ENCODE results near the gene GKN1. TPM values are rescaled to one million over a fixed set of nuclear protein-coding genes. Genes with fewer than 3 reads are reported as not detected.

The GKN1 gene
- total RNA-seq, 2 experiments from 2014 or later, result not detected

- no peak overlapping the region for H2AFZ ChIP-seq (ENCODE audit: low read length)
- DNase-seq (ENCODE audit: low spot score), result no peak
- ChIA-PET CTCF (ENCODE audit: unreplicated experiment) (no interaction called here), POLR2A (no interaction called here)
- H3K4me2 ChIP-seq (ENCODE audit: low read length), result no peak overlapping the region
- H3K79me2 ChIP-seq (ENCODE audit: insufficient read depth, low read depth, low read length), result no peaks in the 10 kb centered on the region
- no peak overlapping the region for H3K27ac ChIP-seq (ENCODE audit: low read depth, low read length, poor library complexity, severe bottlenecking)
- H4K20me1 ChIP-seq (ENCODE audit: insufficient read depth, low read length), result no peaks in the 10 kb centered on the region
- intact Hi-C loops (cut with micrococcal nuclease; ENCODE audit: unreplicated experiment), result no loop called here
- no peaks in the 10 kb centered on the region for H3K9me2 ChIP-seq (ENCODE audit: insufficient read depth, low read length)
- BruUV-seq (replicated peaks), result no TSS peak
- no peak overlapping the region for H3K4me3 ChIP-seq (ENCODE audit: low read depth, low read length, poor library complexity, severe bottlenecking)
- no peaks in the 10 kb centered on the region for H3K4me1 ChIP-seq (ENCODE audit: insufficient read depth, low read length, poor library complexity, severe bottlenecking)
- TF ChIP-seq EZH2phosphoT487 (IDR thresholded peaks at IDR 0.05; ENCODE audit: borderline replicate concordance, low read depth, low read length), result no peak
- TF ChIP-seq, protein P1, sequence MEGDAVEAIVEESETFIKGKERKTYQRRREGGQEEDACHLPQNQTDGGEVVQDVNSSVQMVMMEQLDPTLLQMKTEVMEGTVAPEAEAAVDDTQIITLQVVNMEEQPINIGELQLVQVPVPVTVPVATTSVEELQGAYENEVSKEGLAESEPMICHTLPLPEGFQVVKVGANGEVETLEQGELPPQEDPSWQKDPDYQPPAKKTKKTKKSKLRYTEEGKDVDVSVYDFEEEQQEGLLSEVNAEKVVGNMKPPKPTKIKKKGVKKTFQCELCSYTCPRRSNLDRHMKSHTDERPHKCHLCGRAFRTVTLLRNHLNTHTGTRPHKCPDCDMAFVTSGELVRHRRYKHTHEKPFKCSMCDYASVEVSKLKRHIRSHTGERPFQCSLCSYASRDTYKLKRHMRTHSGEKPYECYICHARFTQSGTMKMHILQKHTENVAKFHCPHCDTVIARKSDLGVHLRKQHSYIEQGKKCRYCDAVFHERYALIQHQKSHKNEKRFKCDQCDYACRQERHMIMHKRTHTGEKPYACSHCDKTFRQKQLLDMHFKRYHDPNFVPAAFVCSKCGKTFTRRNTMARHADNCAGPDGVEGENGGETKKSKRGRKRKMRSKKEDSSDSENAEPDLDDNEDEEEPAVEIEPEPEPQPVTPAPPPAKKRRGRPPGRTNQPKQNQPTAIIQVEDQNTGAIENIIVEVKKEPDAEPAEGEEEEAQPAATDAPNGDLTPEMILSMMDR (conservative IDR thresholded peaks at IDR 0.05; ENCODE audit: low read length), result no peak
- H3K9me3 ChIP-seq (ENCODE audit: low read length), result no peaks in the 10 kb centered on the region
- no peaks in the 10 kb centered on the region for H3K36me3 ChIP-seq (ENCODE audit: insufficient read depth, low read length)
These were observed 6.2 kb upstream of the GKN1 start for GRCh38 chr2:68968221-68968620.

- ChIA-PET POLR2A (no interaction called here), CTCF (ENCODE audit: unreplicated experiment) (no interaction called here)
- no peaks in the 10 kb centered on the region for H3K79me2 ChIP-seq (ENCODE audit: insufficient read depth, low read depth, low read length)
- H2AFZ ChIP-seq (ENCODE audit: low read length), result no peak overlapping the region
- H3K4me2 ChIP-seq (ENCODE audit: low read length), result no peak overlapping the region
- intact Hi-C loops (cut with micrococcal nuclease; ENCODE audit: unreplicated experiment), result no loop called here
- DNase-seq (ENCODE audit: low spot score), result no peak
- BruUV-seq (replicated peaks), result no TSS peak
- no peak overlapping the region for H3K27ac ChIP-seq (ENCODE audit: low read depth, low read length, poor library complexity, severe bottlenecking)
- H3K9me3 ChIP-seq (ENCODE audit: low read length), result no peaks in the 10 kb centered on the region
- H3K9me2 ChIP-seq (ENCODE audit: insufficient read depth, low read length), result no peaks in the 10 kb centered on the region
- H4K20me1 ChIP-seq (ENCODE audit: insufficient read depth, low read length), result no peaks in the 10 kb centered on the region
- no peaks in the 10 kb centered on the region for H3K36me3 ChIP-seq (ENCODE audit: insufficient read depth, low read length)
- H3K4me3 ChIP-seq (ENCODE audit: low read depth, low read length, poor library complexity, severe bottlenecking), result no peak overlapping the region
- no peak for TF ChIP-seq EZH2phosphoT487 (IDR thresholded peaks at IDR 0.05; ENCODE audit: borderline replicate concordance, low read depth, low read length)
- TF ChIP-seq, protein P1 (conservative IDR thresholded peaks at IDR 0.05; ENCODE audit: low read length), result no peak
- no peaks in the 10 kb centered on the region for H3K4me1 ChIP-seq (ENCODE audit: insufficient read depth, low read length, poor library complexity, severe bottlenecking)
These were observed 4.5 kb upstream of the GKN1 start for GRCh38 chr2:68969736-68970490.

DNA sequence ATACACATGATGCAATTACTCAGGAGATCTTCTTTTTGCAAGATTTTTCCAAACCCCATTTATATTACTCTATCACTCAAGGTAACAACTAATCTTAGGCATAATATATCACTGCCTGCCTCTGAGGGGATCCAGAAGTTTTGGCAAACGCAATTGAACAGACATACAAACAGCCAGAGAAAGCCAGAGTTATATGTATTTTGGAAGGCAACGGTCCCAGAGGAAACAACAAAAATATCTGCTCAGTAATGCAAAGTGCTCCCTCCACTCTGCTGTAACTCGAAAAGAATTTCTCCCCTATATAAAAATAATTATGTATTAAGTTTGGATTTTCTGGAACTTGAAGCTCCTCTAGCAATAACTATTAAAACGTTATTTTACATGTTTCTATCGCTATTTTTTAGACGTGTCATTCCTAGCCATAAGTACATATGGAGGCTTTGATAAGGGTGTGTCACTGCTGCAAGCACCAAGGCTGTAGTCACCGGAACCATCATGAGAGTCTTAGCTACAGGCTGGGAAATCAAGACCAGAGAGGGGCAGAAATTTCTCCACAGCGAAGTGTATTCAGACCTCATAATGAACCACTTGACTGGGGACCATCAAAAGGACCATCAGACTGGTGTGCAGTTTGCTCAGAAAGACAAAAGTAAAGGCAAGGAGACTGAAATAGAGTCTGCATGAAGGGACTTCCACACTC, 3.7 kb upstream of the GKN1 start:
- Histone ChIP-seq H3K4me3 (ENCODE audit: low read depth, low read length, poor library complexity, severe bottlenecking) (no peak overlapping the region), H3K79me2 (ENCODE audit: insufficient read depth, low read depth, low read length) (no peaks in the 10 kb centered on the region), H3K27ac (ENCODE audit: low read depth, low read length, poor library complexity, severe bottlenecking) (no peak overlapping the region), H2AFZ (ENCODE audit: low read length) (no peak overlapping the region), H3K9me2 (ENCODE audit: insufficient read depth, low read length) (no peaks in the 10 kb centered on the region), H4K20me1 (ENCODE audit: insufficient read depth, low read length) (no peaks in the 10 kb centered on the region), H3K4me2 (ENCODE audit: low read length) (no peak overlapping the region), H3K4me1 (ENCODE audit: insufficient read depth, low read length, poor library complexity, severe bottlenecking) (no peaks in the 10 kb centered on the region), H3K9me3 (ENCODE audit: low read length) (no peaks in the 10 kb centered on the region), H3K36me3 (ENCODE audit: insufficient read depth, low read length) (no peaks in the 10 kb centered on the region)
- intact Hi-C loops (cut with micrococcal nuclease; ENCODE audit: unreplicated experiment), result no loop called here
- no TSS peak for BruUV-seq (replicated peaks)
- POLR2A ChIA-PET, result no interaction called here
- TF ChIP-seq, protein P1 (conservative IDR thresholded peaks at IDR 0.05; ENCODE audit: low read length), result no peak
- no peak for TF ChIP-seq EZH2phosphoT487 (IDR thresholded peaks at IDR 0.05; ENCODE audit: borderline replicate concordance, low read depth, low read length)
- CTCF ChIA-PET (ENCODE audit: unreplicated experiment), result no interaction called here
- no peak for DNase-seq (ENCODE audit: low spot score)
